HG02588 (cell line): Measurements from ENCODE around the gene CD79B.
"Not testable (repeated sequence)": the region's sequence is repeated elsewhere in the genome, so short reads cannot be mapped to it uniquely, and the experiment has no call there.

ENCODE experiments used
- ATAC-seq: cut with Tn5 transposase; IDR thresholded peaks from one replicate; pipeline ENCODE4 v1.9.1; 2021; ENCODE audit warnings: mild to moderate bottlenecking, moderate library complexity; ENCODE audit not compliant: unreplicated experiment

Gene CD79B

DNA sequence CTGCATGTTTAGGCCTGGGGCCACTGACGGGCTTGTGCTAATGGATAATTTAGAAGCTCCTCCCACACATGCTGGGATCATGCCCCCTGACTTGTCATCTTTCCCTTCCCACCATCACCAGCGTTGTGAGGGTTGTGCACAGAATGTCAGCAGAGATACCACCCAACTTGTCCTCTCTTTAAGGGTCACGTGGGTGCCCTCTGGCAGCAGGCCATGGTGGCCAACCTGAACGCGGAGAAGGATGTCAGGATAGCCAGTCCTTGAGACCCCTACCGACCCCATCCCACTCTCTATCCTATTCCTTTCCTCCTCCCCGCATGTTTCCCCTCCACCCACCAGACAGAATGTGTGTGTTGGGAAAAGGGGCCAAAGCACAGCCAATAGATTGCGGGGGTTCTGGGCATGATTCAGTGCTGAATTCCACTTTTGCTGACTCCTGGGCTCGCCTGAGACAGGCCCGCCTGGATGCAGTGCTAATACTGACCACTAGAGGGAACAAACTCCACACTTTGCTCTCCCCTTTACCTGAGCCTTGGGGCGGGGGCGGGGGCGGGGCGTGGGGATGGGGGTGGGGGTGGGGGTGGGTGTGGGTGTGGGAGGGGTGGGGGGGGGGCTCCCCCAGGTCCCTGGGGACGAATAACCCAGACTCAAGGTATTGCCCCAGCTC lies 50.1 kb downstream of the CD79B start, which contains the start of gene GH2:
GH2 (minus strand) TSS at position 10 of the 667 bp plus-strand sequence. CDS start 143 bp downstream, outside the sequence.
- no peak for ATAC-seq

GRCh38 chr17:63881337-63881736 lies 50.8 kb downstream of the CD79B start:
- ATAC-seq = not testable (repeated sequence)

GRCh38 chr17:63880706-63881105 lies 51.4 kb downstream of the CD79B start:
- no peak for ATAC-seq
